22Rv1 (cell line): ENCODE measurements around the gene PARD3.

Source experiments
- H3K27ac ChIP-seq: fragments of 450-650 bp; 2 replicates; pipeline ENCODE4 v1.5.1; 2017
- CTCF ChIP-seq: fragments of 450-650 bp; IDR thresholded peaks from 2 replicates; pipeline ENCODE4 v1.5.1; 2017; ENCODE audit warnings: mild to moderate bottlenecking
- ZFX ChIP-seq: fragments of 450-650 bp; IDR thresholded peaks from 2 replicates; pipeline ENCODE4 v1.6.1; 2017; ENCODE audit warnings: antibody characterized with exemption, borderline replicate concordance

Gene PARD3

GRCh38 chr10:34177445-34177844, 637.7 kb downstream of the PARD3 start:
- TF ChIP-seq CTCF (no peak), ZFX (no peak)

GRCh38 chr10:34176351-34176750, 638.7 kb downstream of the PARD3 start:
- H3K27ac ChIP-seq, result no peak overlapping the region
- TF ChIP-seq CTCF (no peak), ZFX (no peak)

More at GRCh38 chr10:34177445-34177844, 637.7 kb downstream of the PARD3 start:
- no peak overlapping the region for H3K27ac ChIP-seq

GRCh38 chr10:34175121-34175520, 640.0 kb downstream of the PARD3 start:
- TF ChIP-seq ZFX (no peak), CTCF (no peak)
- no peak overlapping the region for H3K27ac ChIP-seq

GRCh38 chr10:34172936-34173533, 642.1 kb downstream of the PARD3 start:
- TF ChIP-seq ZFX, result no peak
- TF ChIP-seq CTCF, result no peak
- no peak overlapping the region for H3K27ac ChIP-seq

- no peak overlapping the region for H3K27ac ChIP-seq
- TF ChIP-seq ZFX, result no peak
- TF ChIP-seq CTCF, result no peak
Measured at GRCh38 chr10:34171957-34172527, 643.1 kb downstream of the PARD3 start.

GRCh38 chr10:34169677-34170076, 645.4 kb downstream of the PARD3 start:
- TF ChIP-seq ZFX, result no peak
- TF ChIP-seq CTCF, result no peak
- H3K27ac ChIP-seq, result no peak overlapping the region

GRCh38 chr10:34169131-34169530, 646.0 kb downstream of the PARD3 start:
- TF ChIP-seq CTCF (no peak), ZFX (no peak)
- H3K27ac ChIP-seq, result no peak overlapping the region
